NB4 (cell line): ENCODE data around the gene EN2.

Experiments used
- DNase-seq: peaks from one replicate; pipeline ENCODE4 v3.0.0; 2010; ENCODE audit warnings: low read depth
- H3K4me3 ChIP-seq: one replicate; pipeline ENCODE4 v1.5.1; 2011; ENCODE audit warnings: mild to moderate bottlenecking, low read depth, low read length, moderate library complexity
- MYC ChIP-seq: IDR thresholded peaks from 2 replicates; pipeline ENCODE4 v1.6.1; 2011; ENCODE audit warnings: low read depth, low read length
- POLR2A ChIP-seq: IDR thresholded peaks from 2 replicates; pipeline ENCODE4 v1.6.1; 2011; ENCODE audit warnings: mild to moderate bottlenecking; ENCODE audit not compliant: insufficient read length; ENCODE audit errors: extremely low read depth
- TF ChIP-seq, protein P1 (sequence below): IDR thresholded peaks from 2 replicates; pipeline ENCODE4 v1.6.1; 2011; ENCODE audit warnings: low read depth, low read length
- TF ChIP-seq, protein P2 (sequence below): IDR thresholded peaks from one replicate; pipeline ENCODE4 v1.5.1; 2012; ENCODE audit warnings: low read depth, low read length

Gene EN2

DNA sequence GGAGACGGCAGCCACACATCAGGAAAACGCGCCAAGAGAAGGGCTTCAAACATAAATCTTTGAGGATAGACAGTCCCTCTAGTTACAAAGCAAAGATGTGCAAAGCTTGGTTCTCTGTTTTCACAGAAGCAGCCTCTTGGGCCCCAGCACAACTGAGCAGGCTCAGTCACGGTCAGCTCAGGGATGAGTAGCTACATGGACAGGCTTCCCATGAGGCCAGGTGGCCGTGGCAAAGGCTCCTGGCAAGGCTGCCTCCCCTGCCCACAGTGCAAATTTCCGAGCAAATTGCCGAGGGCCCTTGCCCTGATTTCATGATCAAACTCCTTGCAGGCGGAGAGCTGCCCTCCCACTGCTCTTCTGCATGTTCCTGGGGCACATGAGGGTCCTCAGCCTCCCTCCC is 37.8 kb upstream of the EN2 start:
- no peak for DNase-seq
- H3K4me3 ChIP-seq, result no peak overlapping the region
- TF ChIP-seq, protein P1, sequence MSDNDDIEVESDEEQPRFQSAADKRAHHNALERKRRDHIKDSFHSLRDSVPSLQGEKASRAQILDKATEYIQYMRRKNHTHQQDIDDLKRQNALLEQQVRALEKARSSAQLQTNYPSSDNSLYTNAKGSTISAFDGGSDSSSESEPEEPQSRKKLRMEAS, result no peak
- no peak for TF ChIP-seq POLR2A
- TF ChIP-seq, protein P2, sequence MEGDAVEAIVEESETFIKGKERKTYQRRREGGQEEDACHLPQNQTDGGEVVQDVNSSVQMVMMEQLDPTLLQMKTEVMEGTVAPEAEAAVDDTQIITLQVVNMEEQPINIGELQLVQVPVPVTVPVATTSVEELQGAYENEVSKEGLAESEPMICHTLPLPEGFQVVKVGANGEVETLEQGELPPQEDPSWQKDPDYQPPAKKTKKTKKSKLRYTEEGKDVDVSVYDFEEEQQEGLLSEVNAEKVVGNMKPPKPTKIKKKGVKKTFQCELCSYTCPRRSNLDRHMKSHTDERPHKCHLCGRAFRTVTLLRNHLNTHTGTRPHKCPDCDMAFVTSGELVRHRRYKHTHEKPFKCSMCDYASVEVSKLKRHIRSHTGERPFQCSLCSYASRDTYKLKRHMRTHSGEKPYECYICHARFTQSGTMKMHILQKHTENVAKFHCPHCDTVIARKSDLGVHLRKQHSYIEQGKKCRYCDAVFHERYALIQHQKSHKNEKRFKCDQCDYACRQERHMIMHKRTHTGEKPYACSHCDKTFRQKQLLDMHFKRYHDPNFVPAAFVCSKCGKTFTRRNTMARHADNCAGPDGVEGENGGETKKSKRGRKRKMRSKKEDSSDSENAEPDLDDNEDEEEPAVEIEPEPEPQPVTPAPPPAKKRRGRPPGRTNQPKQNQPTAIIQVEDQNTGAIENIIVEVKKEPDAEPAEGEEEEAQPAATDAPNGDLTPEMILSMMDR, result no peak
- no peak for TF ChIP-seq MYC

DNA sequence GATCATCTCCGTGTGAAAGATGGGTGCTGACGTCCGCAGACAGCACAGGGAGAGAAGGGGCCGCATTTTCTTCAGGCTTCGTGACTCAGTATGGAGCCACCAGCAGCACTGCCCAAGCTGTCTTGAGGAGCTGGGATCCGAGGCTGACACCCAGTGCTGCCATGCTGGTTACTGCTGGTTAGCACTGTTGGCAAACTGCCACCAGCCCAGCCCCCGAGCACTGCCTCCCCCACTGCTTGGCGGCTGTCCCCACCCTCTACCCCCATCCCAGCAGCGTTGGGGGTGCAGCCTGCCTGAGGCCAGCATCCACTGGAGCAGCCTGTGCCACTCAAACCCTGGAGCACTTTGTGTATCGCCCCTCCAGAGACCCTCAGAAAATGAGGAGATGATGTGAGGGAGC is 35.8 kb upstream of the EN2 start:
- no peak overlapping the region for H3K4me3 ChIP-seq
- DNase-seq, result no peak

DNA sequence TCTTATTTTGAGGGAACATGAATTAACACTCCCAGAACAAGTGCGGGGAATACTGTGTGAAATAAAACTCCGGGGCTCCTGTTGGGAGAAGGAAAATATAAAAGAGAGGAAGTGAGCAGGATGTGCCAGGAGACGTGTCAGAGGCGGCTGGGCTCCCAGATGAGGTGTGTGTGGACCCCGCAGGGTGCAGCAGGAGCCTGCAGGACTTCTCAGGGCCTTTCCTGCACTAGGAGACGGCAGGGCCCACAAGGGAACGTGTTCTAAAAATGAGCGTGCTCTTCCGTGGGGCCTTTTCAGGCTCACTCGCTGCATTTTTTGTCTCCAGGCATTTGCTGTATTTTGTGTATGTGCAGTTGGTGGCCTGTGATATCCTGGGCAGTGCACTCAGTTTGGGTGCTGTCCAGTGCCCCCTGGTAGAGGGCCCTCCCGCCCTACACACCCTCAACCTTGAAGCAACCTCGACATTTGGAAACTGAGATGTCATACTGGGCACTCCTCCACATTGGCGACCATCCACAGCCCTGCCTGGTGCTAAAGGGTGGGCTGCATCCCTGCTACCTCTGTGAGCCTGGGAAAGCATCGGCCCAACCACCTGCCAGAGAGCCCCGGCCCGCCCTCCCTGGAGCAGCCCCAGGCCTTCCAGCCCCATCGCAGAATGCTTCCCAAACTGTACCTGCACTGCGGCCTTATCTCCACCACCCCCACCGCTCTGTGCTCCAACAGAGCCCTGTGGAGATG is 35.2 kb upstream of the EN2 start:
- DNase-seq, result no peak

More for the DNA sequence above, 35.8 kb upstream of the EN2 start:
- TF ChIP-seq POLR2A (no peak), MYC (no peak)
- TF ChIP-seq, protein P1, result no peak
- TF ChIP-seq, protein P2, result no peak

DNA sequence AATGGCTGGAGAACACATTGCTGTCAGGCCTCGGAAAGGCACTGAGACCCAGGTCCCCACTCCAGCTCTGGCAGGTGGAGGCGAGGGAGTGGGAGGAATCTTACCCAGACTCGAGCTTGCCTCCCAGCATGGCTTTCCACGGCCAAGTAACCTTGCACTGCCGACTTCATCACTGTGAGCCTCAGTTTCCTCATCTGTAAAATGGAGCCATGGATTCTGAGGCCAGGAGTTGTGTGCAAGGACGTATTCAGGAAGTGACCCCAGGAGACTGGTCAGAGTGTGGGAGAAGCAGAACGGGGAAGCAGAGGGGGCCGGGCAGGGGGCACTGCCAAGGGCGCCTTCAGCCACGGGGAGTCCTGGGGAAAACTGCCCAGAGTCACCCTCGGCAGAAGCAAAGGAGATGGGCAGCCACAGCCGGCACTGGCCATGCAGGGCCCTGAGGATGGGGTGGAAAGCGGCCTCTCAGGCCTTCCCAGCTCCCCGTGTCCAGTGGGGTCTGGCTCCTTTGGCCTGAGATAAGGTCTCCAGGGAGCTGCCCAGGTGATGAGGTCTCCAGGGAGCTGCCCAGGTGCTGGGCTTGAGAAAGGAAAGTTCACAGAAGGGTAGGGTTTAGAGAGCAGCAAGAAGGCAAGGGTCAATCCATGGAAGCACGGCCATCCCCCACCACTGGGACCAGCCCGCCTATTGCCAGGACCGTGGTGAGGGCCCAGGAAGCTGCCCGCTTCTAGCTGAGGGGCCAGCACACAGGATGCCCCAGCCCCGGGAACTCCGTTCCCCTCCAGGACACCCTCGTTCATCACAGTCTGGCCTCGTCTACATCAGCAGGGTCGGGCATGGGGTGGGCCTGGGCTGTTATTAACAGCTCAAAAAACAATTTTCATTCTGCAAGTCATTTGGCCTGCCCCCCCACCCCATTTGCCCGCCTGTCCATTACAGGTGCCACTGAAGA is 34.3 kb upstream of the EN2 start:
- DNase-seq, result no peak
- H3K4me3 ChIP-seq, result no peak overlapping the region
- no peak for TF ChIP-seq POLR2A

More for the DNA sequence above, 35.2 kb upstream of the EN2 start:
- TF ChIP-seq POLR2A, result no peak
- TF ChIP-seq, protein P1, result no peak
- no peak for TF ChIP-seq MYC
- TF ChIP-seq, protein P2, result no peak
- no peak overlapping the region for H3K4me3 ChIP-seq

DNA sequence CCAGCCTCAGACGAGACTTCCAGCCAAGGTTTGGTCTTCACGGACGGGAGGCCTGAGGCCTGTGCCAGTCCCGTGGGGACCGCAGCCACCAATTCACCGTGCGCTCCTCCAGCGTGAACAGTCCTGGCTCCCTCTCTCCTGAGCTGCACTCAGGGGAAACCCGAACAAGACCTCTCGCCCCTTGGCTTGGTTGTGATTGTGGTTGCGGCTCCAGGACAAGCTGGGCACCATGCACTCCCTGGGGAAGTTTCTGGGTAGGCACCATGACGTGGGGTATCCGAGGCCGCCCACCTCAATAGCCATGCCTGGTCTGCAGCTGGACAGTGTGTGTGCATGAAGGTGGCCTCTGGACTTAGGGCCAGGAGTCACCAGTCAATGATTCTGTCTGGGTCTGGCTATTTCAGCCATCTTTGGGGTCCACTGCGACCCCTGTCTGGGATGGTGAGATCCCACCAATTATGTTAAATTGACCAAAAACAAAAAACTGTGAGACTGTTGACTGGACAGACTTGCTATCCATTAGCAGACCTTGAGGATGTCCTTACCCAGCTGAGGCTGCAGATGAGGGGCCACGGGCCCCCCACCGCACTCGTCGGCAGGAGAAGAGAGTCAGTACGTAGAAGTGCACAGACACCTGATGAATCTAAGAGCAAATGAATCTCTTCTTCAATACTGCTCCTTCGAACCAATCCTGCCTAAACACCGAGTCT is 33.5 kb upstream of the EN2 start:
- no peak overlapping the region for H3K4me3 ChIP-seq
- TF ChIP-seq, protein P2, result no peak
- TF ChIP-seq MYC (no peak), POLR2A (no peak)
- TF ChIP-seq, protein P1, result no peak
- DNase-seq, result no peak

DNA sequence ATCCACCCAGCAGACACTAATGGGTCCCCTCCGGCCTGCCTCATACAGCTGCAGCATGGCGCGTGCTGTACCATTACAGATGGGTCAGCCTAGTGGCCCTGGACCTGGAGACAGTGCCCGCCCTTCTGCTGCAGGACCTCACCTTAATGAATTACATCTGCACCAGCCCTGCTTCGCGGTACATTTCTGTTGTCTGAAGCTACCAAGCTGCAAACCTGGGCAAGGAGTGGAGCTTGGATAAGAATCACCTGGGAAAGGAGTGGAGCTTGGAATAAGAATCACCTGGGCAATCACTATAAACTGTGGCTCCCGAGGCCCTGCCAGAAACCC is 33.0 kb upstream of the EN2 start:
- DNase-seq, result no peak
- no peak overlapping the region for H3K4me3 ChIP-seq
- TF ChIP-seq, protein P2, result no peak
- TF ChIP-seq POLR2A (no peak), MYC (no peak)
- TF ChIP-seq, protein P1, result no peak
